CD14-positive monocyte (primary cell): ENCODE data around the gene OR51V1. TPM values are rescaled to one million over a fixed set of nuclear protein-coding genes. Genes with fewer than 3 reads are reported as not detected.

ENCODE experiments used
- DNase-seq, 3 donors: peaks; one replicate each; pipeline ENCODE4 v3.0.0-alpha.2; 2011 to 2022
- H2AFZ ChIP-seq: 2 replicates; pipeline ENCODE4 v1.6.0; 2012; ENCODE audit warnings: mild to moderate bottlenecking, low read depth, low read length, inconsistent platforms; ENCODE audit not compliant: insufficient read depth, poor library complexity, severe bottlenecking
- H3K27ac ChIP-seq, 2 donors: 1 replicate in 1 of 2; 2 replicates in 1 of 2; pipeline ENCODE4 v1.5.1; 2012 to 2013; ENCODE audit warnings: low read length in 2 of 2, control low read depth in 1 of 2, inconsistent platforms in 1 of 2, low read depth in 1 of 2, mild to moderate bottlenecking in 1 of 2
- H3K27me3 ChIP-seq, 2 donors: one replicate each; pipeline versions ENCODE4 v1.6.0 to v1.6.1; 2011 to 2013; ENCODE audit warnings: low read length in 2 of 2; ENCODE audit not compliant: control insufficient read depth in 2 of 2, insufficient read depth in 2 of 2
- H3K36me3 ChIP-seq, 2 donors: replicated peaks in 1 of 2; 1 replicate in 1 of 2; 2 replicates in 1 of 2; pipeline versions ENCODE4 v1.5.1 to v1.6.1; 2012 to 2013; ENCODE audit warnings: low read length in 2 of 2, control low read depth in 1 of 2, inconsistent platforms in 1 of 2, mild to moderate bottlenecking in 1 of 2; ENCODE audit not compliant: insufficient read depth in 2 of 2, control insufficient read depth in 1 of 2
- H3K4me1 ChIP-seq, 2 donors: 1 replicate in 1 of 2; 2 replicates in 1 of 2; pipeline versions ENCODE4 v1.5.1 to v1.6.1; 2012 to 2013; ENCODE audit warnings: low read length in 2 of 2, control low read depth in 1 of 2, inconsistent platforms in 1 of 2, mild to moderate bottlenecking in 1 of 2, moderate library complexity in 1 of 2; ENCODE audit not compliant: insufficient read depth in 2 of 2, control insufficient read depth in 1 of 2
- H3K4me2 ChIP-seq: replicated peaks from 2 replicates; pipeline ENCODE3; 2012; ENCODE audit warnings: low read length, moderate library complexity, mild to moderate bottlenecking; ENCODE audit not compliant: poor library complexity, severe bottlenecking; ENCODE audit errors: extremely low read depth
- H3K4me3 ChIP-seq, 3 experiments: fragments of 200-600 bp in 1 of 3; sonication (generic) in 1 of 3; replicated peaks in 1 of 3; 1 replicate in 2 of 3; 2 replicates in 1 of 3; pipeline ENCODE4 v1.5.1; 2011 to 2013; ENCODE audit warnings: low read length in 3 of 3, mild to moderate bottlenecking in 3 of 3, control low read depth in 2 of 3, low read depth in 2 of 3, inconsistent platforms in 1 of 3, moderate library complexity in 1 of 3
- H3K79me2 ChIP-seq: 2 replicates; pipeline ENCODE4 v1.6.0; 2012; ENCODE audit warnings: mild to moderate bottlenecking, control low read depth, inconsistent platforms, low read length, moderate library complexity; ENCODE audit not compliant: insufficient read depth
- H3K9ac ChIP-seq: 2 replicates; pipeline ENCODE4 v1.6.0; 2017; ENCODE audit warnings: low read length, mild to moderate bottlenecking; ENCODE audit not compliant: insufficient read depth, poor library complexity, severe bottlenecking
- H3K9me3 ChIP-seq, 2 donors: replicated peaks in 1 of 2; 1 replicate in 1 of 2; 2 replicates in 1 of 2; pipeline versions ENCODE4 v1.5.1 to v1.6.1; 2012 to 2013; ENCODE audit warnings: low read length in 2 of 2, control low read depth in 1 of 2; ENCODE audit not compliant: control insufficient read depth in 1 of 2, insufficient read depth in 1 of 2
- H4K20me1 ChIP-seq: 2 replicates; pipeline ENCODE4 v1.6.0; 2012; ENCODE audit warnings: mild to moderate bottlenecking, low read length, control low read depth, moderate library complexity; ENCODE audit not compliant: insufficient read depth
- H3K27ac Mint-ChIP-seq, 7 donors: one replicate each; pipeline ENCODE4 v1.8.0; 2020; ENCODE audit warnings: mild to moderate bottlenecking in 7 of 7, mixed read lengths in 7 of 7, moderate library complexity in 6 of 7, inconsistent platforms in 2 of 7
- H3K27me3 Mint-ChIP-seq, 3 donors: one replicate each; pipeline ENCODE4 v1.8.0; 2021 to 2022; ENCODE audit warnings: low read depth in 3 of 3, mild to moderate bottlenecking in 3 of 3, mixed read lengths in 3 of 3, moderate library complexity in 3 of 3, inconsistent platforms in 1 of 3
- H3K36me3 Mint-ChIP-seq, 2 donors: one replicate each; pipeline ENCODE4 v1.8.0; 2020; ENCODE audit warnings: mixed read lengths in 2 of 2, inconsistent platforms in 1 of 2, mild to moderate bottlenecking in 1 of 2
- H3K4me1 Mint-ChIP-seq: one replicate; pipeline ENCODE4 v1.8.0; 2020; ENCODE audit warnings: mild to moderate bottlenecking, mixed read lengths
- H3K4me3 Mint-ChIP-seq, 2 donors: one replicate each; pipeline ENCODE4 v1.8.0; 2020; ENCODE audit warnings: mild to moderate bottlenecking in 2 of 2, mixed read lengths in 2 of 2, moderate library complexity in 1 of 2
- H3K9me3 Mint-ChIP-seq, 7 donors: one replicate each; pipeline ENCODE4 v1.8.0; 2020 to 2022; ENCODE audit warnings: mixed read lengths in 7 of 7, mild to moderate bottlenecking in 6 of 7, moderate library complexity in 6 of 7, inconsistent platforms in 2 of 7
- CTCF ChIP-seq: fragments of 200-600 bp; IDR thresholded peaks from one replicate; pipeline ENCODE4 v1.8.0; 2022; ENCODE audit warnings: antibody characterized with exemption, mild to moderate bottlenecking
- WGBS: methylation state at CpG from one replicate; pipeline ENCODE4 v1.1.5; 2013; ENCODE audit warnings: missing lambda C conversion rate; ENCODE audit not compliant: insufficient coverage; 5-methylcytosine and 5-hydroxymethylcytosine counted together
- intact Hi-C, 2 donors: fragments of 100-400 bp; cut with micrococcal nuclease; formaldehyde crosslinking; loops; one replicate each; pipeline versions ENCODE4 v1.15.0 to v1.15.1; 2023
- polyA plus RNA-seq, 3 donors: library from polyadenylated mRNA; depleted of rRNA in 1 of 3; unstranded in 2 of 3; stranded (reverse) in 1 of 3; fragments of 300-500 nt in 2 of 3; fragments of >200 nt in 1 of 3; fragmentation: Illumina TruSeq in 2 of 3; gene quantifications; 1 replicate in 2 of 3; 2 replicates in 1 of 3; pipeline ENCODE4 v1.2.3, GENCODE V29; 2012 to 2021

Gene OR51V1
- polyA plus RNA-seq, 3 donors: not detected

- no peaks in the 10 kb centered on the region for H3K36me3 ChIP-seq
- H3K27ac Mint-ChIP-seq: no peak overlapping the region
- no peaks in the 10 kb centered on the region for H3K9me3 ChIP-seq
- H3K4me3 Mint-ChIP-seq: no peak overlapping the region
- WGBS: 50% methylated on average over 2 of the region's 3 CpGs
- no peaks in the 10 kb centered on the region for H3K9me3 Mint-ChIP-seq
- no peak overlapping the region for H3K4me3 ChIP-seq
- H3K36me3 Mint-ChIP-seq: no peaks in the 10 kb centered on the region
- no peaks in the 10 kb centered on the region for H4K20me1 ChIP-seq
- H2AFZ ChIP-seq: no peak overlapping the region
- no peaks in the 10 kb centered on the region for H3K27me3 ChIP-seq
- H3K4me1 Mint-ChIP-seq: peaks cover 7% of the 10 kb centered on the region
- H3K4me1 ChIP-seq: no peaks in the 10 kb centered on the region
- TF ChIP-seq CTCF: no peak
- H3K4me2 ChIP-seq: no peak overlapping the region
- H3K27ac ChIP-seq: no peak overlapping the region
- no peak overlapping the region for H3K9ac ChIP-seq
- peaks cover 0 to 1% (median 0%) of the 10 kb centered on the region in 3 donors for H3K27me3 Mint-ChIP-seq
- intact Hi-C loops: no loop called here
- H3K79me2 ChIP-seq: no peaks in the 10 kb centered on the region
- no peak for DNase-seq
Measured at GRCh38 chr11:5232176-5232575, 31.7 kb upstream of the OR51V1 start.

DNA sequence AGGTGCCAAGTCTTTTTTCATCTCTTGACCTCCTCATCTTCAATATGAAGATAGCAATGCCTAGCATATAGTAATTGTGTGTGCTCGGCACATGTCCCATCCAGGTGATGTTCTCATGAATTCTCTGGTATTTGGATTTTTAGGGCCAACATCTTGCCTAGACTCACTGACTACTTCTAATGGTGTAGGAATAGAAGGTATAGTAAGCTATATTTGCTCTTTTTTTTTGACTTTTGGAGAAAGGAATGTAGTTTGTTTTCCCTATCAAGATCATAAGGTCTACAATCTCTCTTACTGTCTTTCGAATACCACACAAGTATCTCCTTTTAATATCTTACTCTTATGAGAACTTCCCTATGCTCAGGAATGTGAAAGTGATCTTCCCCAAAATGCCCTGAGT lies 30.6 kb upstream of the OR51V1 start:
- TF ChIP-seq CTCF: no peak
- Mint-ChIP-seq H3K4me1 (peaks cover 7% of the 10 kb centered on the region), H3K9me3 (no peaks in the 10 kb centered on the region), H3K27ac (no peak overlapping the region), H3K36me3 (no peaks in the 10 kb centered on the region), H3K4me3 (no peak overlapping the region), H3K27me3 (peaks cover 0 to 1% (median 0%) of the 10 kb centered on the region in 3 donors)
- no peak overlapping the region for H3K4me3 ChIP-seq
- H3K27ac ChIP-seq: no peak overlapping the region
- no peaks in the 10 kb centered on the region for H4K20me1 ChIP-seq
- no peaks in the 10 kb centered on the region for H3K36me3 ChIP-seq
- no peak overlapping the region for H3K4me2 ChIP-seq
- H3K79me2 ChIP-seq: no peaks in the 10 kb centered on the region
- H3K9me3 ChIP-seq: no peaks in the 10 kb centered on the region
- intact Hi-C loops: no loop called here
- no peaks in the 10 kb centered on the region for H3K27me3 ChIP-seq
- DNase-seq: no peak
- no peak overlapping the region for H3K9ac ChIP-seq
- H3K4me1 ChIP-seq: no peaks in the 10 kb centered on the region
- no peak overlapping the region for H2AFZ ChIP-seq
- no CpG with 5 or more reads among the region's 2 CpGs for WGBS
